GM21529 (cell line): Measurements from ENCODE around the gene TAC1.
"Not testable (repeated sequence)": the region's sequence is repeated elsewhere in the genome, so short reads cannot be mapped to it uniquely, and the experiment has no call there.

Source experiments
- ATAC-seq: cut with Tn5 transposase; IDR thresholded peaks from one replicate; pipeline ENCODE4 v1.9.1; 2021; ENCODE audit not compliant: unreplicated experiment

The TAC1 gene, protein sequence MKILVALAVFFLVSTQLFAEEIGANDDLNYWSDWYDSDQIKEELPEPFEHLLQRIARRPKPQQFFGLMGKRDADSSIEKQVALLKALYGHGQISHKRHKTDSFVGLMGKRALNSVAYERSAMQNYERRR

GRCh38 chr7:97731736-97732564, at the start of gene TAC1:
Gene TAC1, plus strand, starts transcription at chr7:97732086. Its CDS starts 527 bp downstream, at chr7:97732613.
- no peak for ATAC-seq

DNA sequence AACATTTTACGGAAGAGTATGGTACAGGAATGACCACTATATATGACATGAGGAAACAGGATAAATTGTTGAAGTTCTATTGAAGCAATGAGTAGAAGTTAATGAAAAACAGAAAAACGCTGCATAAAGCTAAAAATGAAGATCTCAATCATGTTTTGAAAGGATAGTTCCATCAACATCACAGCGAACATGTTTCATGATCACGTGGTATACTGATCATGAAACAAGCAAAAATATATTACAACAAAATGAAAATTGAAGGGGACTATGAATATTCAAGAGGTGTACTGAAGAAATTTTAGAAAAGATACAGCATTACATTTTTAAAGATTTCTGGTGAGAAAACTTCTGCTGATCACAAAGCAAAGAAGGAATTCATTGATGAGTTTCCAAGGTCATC, 45.9 kb upstream of the TAC1 start:
- no peak for ATAC-seq

- ATAC-seq = no peak
Measured at GRCh38 chr7:97693586-97693985, 38.3 kb upstream of the TAC1 start.

- ATAC-seq = no peak
Measured at GRCh38 chr7:97694355-97694754, 37.5 kb upstream of the TAC1 start.

- ATAC-seq = no peak
Measured at GRCh38 chr7:97697396-97697795, 34.5 kb upstream of the TAC1 start.

GRCh38 chr7:97722386-97722785, 9.5 kb upstream of the TAC1 start:
- ATAC-seq = no peak

GRCh38 chr7:97732565-97733275, 834 bp downstream of the TAC1 start:
- ATAC-seq = no peak

DNA sequence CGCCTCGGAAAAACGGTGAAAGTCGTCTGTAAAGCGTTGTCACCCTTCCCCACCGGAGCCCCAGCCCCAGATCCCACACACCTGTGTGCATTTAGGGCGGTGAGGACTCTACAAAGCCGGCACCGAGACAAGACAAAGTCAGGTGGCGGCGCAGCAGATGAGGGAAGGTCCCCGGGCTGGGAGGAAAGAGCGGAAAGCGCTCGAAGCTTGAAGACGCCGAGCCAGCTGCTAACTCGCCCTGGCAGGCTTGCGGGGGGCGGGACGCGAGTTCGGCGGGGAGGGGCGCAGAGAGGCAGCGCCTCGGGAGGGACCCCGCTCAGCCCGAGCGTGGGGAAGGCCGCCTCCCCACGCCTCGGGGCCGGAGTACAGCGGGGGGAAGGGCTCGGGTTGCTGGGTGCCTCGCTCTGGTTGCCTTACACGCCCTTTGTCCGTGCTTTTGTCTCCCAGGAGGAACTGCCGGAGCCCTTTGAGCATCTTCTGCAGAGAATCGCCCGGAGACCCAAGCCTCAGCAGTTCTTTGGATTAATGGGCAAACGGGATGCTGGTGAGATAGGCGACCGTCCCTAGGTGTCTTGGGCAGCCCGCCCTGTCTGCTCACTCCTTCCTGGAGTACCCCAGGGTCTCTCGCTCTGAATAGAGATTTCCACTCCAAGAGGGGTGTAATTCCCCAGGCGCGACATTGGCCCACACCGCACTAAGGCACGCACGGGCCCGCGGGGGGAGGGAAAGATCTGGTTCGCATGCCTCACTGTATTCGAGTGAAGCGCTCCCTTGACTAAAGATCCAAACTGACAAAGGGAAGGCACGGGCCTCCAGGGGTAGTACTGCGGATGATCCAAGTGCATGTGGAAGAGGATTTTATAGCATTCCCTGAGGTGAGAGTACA, 1.6 kb downstream of the TAC1 start:
- ATAC-seq = no peak

- no peak for ATAC-seq
Measured at GRCh38 chr7:97734255-97734654, 2.4 kb downstream of the TAC1 start.

- ATAC-seq = no peak
Measured at GRCh38 chr7:97735075-97735474, 3.2 kb downstream of the TAC1 start.

DNA sequence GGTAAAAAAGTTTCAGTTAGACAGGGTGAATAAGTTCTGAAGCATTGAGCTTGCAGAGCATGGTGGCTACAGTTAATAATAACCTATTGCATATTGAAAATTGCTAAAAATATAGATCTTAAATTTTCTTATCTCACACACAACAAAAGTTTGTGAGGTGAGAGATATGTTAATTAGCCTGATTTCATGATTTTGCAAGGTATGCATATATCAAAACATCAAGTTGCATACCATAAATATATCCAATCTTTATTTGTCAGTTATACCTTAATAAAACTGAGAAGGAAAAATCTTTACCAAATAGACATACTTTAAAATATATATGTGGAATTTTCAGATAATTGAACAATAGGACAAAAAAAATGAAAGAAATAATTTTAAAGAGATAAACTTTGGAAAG, 16.6 kb downstream of the TAC1 start:
- no peak for ATAC-seq

- ATAC-seq = no peak
Measured at GRCh38 chr7:97751566-97751965, 19.7 kb downstream of the TAC1 start.

DNA sequence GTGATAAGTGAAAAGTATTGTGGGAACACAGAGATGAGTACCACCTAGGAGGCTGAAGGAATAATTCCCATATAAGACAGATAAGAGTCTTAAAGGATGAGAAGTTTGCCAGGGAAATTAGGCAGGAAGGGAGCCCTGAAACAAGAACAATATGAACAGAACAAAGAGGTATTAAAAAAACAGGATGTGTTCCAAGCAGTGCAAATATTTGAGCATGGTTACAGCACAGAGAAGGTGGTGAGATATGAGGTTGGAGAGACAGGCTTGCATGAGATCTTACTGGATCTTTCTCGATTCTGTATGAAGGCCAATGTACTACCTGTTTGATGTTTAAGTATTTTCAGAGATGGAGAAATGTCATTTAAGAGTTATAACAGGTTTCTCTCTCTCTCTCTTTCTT, 20.3 kb downstream of the TAC1 start:
- ATAC-seq = no peak

DNA sequence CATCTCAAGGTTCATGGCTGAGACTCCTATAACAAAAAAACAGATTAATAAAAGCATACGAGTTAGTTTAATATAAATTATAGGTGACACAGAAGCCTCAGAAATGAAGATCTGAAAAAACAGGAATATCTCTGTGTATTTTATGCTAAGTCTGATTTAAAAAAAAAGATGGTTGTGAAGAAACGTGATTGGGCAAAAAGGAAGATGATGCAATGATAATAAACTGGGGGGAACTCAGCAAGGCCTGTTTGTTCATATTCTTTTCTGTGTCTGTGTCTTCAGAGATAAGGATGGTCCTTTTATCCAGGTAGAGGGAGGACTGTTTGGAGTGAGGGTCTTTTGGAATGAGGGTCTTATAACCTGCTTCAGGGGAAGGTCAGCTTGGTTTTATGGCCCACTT, 25.9 kb downstream of the TAC1 start:
- no peak for ATAC-seq

DNA sequence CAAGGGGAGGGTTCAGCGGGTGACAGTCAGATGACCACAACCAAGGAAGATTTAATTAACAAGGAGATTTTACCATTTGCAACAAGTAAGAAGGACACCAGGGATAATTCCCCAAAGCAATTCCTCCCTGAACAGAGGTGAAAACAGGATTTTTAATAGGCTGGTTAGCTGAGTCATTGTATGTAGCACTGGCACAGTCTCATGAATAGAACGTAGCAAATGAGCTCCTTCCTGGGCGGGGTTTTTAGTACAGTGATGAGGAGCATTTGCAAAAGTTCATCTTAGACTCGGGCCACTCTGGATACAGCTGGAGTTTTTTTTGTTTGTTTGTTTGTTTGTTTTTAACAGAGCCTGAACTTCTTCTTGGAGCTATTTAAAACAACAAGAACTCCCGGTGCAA, 39.0 kb downstream of the TAC1 start:
- no peak for ATAC-seq

DNA sequence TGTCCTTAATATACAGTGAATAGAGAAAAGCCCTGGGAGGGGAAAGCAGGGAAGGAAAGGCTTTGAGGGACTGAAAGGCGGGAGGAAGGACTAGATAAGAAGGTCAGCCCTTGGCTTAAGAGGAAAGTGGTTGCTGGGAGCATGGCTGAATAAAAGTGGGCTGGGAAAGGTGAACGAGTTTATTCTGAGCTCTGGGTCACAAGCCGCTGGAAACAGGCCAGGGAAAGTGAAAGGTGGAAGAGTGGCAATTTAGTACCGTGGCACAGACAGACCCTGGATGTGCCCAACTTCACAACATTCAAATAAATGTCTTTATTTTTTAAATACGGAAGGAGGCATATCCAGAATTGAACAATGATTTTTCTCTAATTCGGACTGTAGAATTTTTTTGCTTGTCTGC, 39.7 kb downstream of the TAC1 start:
- ATAC-seq = no peak

DNA sequence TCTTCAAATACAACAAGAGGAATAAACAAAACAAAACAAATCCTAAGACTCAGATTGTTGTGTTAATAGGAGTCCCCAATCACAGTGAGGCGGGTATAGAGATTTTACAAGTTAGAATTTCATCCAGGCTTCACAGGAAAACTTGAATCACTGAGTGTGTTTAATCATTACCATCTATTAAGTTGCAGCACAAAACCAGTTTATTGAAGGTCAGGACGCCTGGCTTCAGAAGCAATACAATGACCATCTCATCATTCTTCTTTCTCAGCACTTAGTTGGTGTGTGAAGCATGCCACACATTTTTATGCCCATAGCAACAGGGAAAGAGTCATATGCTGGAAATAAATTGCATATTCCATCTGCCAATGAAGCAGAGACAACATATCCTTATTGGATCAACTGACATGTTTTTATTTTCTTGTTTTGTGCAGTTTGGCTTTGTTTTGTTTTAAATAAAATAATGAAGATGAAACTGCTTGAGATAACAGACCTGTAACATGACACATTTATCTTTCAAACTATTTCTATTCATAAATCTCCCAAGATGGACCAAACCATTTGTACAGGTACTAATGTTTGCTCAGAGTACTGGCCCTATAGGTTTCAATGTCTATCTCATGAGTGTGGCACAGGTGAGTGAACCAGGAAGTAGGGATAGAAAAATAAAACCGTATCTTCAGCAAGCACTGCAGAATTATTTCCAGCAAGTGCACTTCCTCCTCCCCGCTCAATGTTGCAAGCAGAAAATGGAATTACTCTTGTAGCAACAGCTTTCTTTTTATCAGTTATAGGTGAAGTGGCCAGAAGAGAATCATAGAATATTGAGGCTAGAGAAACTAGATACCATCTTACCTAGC, 40.4 kb downstream of the TAC1 start:
- no peak for ATAC-seq

DNA sequence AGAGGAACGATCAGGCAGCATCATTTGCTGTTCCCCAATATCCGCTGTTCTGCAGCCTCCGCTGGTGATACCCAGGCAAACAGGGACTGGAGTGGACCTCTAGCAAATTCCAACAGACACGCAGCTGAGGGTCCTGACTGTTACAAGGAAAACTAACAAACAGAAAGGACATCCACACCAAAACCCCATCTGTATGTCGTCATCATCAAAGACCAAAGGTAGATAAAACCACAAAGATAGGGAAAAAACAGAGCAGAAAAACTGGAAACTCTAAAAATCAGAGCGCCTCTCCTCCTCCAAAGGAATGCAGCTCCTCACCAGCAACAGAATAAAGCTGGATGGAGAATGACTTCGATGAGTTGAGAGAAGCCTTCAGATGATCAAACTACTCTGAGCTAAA, 54.5 kb downstream of the TAC1 start:
- not testable (repeated sequence) for ATAC-seq
